ENCODE results near the gene KLF12. TPM values are rescaled to one million over a fixed set of nuclear protein-coding genes. Genes with fewer than 3 reads are reported as not detected.

KLF12 gene
- total RNA-seq, 1 experiment from 2014 or later, result 14.0 TPM

GRCh38 chr13:74154981-74155380 is 20.8 kb upstream of the KLF12 start:
- POLR2A ChIA-PET, result no interaction called here

GRCh38 chr13:74153316-74153715 is 19.1 kb upstream of the KLF12 start:
- H3K36me3 ChIP-seq (ENCODE audit: control insufficient read depth, insufficient read depth, low read length), result no peaks in the 10 kb centered on the region
- Mint-ChIP-seq H3K4me3 (ENCODE audit: unreplicated experiment) (no peak overlapping the region), H3K9me3 (ENCODE audit: unreplicated experiment) (no peaks in the 10 kb centered on the region), H3K27ac (ENCODE audit: unreplicated experiment) (no peak overlapping the region), H3K4me1 (ENCODE audit: low read depth, unreplicated experiment) (no peaks in the 10 kb centered on the region), H3K36me3 (ENCODE audit: insufficient read depth, unreplicated experiment) (no peaks in the 10 kb centered on the region), H3K27me3 (ENCODE audit: insufficient read depth, unreplicated experiment) (no peaks in the 10 kb centered on the region)
- DNase-seq, result no peak
- ChIA-PET CTCF (interaction anchor here (1.0 kb wide), 1 partner anchor 134 kb away, joined by 5 read pairs; no protein-coding TSS in a partner anchor), POLR2A (no interaction called here)
- BruUV-seq (replicated peaks), result no TSS peak
- H3K4me3 ChIP-seq (ENCODE audit: low read depth, low read length), result no peak overlapping the region
- no peaks in the 10 kb centered on the region for H3K27me3 ChIP-seq (replicated peaks; ENCODE audit: control insufficient read depth, insufficient read depth, low read length)
- TF ChIP-seq CTCF (IDR thresholded peaks at IDR 0.05; ENCODE audit: insufficient read depth in 1 of 2, low read depth in 1 of 2, low read length in 1 of 2, severe bottlenecking in 1 of 2, unreplicated experiment in 1 of 2), result no peak
- H3K4me1 ChIP-seq, result no peaks in the 10 kb centered on the region
- intact Hi-C loops (cut with micrococcal nuclease; ENCODE audit: unreplicated experiment), result no loop called here
- H3K9me3 ChIP-seq, result no peaks in the 10 kb centered on the region

More at GRCh38 chr13:74154981-74155380, 20.8 kb upstream of the KLF12 start:
- H3K27me3 ChIP-seq (replicated peaks; ENCODE audit: control insufficient read depth, insufficient read depth, low read length), result no peaks in the 10 kb centered on the region
- Mint-ChIP-seq H3K27ac (ENCODE audit: unreplicated experiment) (no peak overlapping the region), H3K4me3 (ENCODE audit: unreplicated experiment) (no peak overlapping the region), H3K36me3 (ENCODE audit: insufficient read depth, unreplicated experiment) (no peaks in the 10 kb centered on the region), H3K27me3 (ENCODE audit: insufficient read depth, unreplicated experiment) (no peaks in the 10 kb centered on the region), H3K9me3 (ENCODE audit: unreplicated experiment) (no peaks in the 10 kb centered on the region), H3K4me1 (ENCODE audit: low read depth, unreplicated experiment) (no peaks in the 10 kb centered on the region)
- H3K4me3 ChIP-seq (ENCODE audit: low read depth, low read length), result no peak overlapping the region
- CTCF ChIA-PET, result no interaction called here
- H3K9me3 ChIP-seq, result no peaks in the 10 kb centered on the region
- intact Hi-C loops (cut with micrococcal nuclease; ENCODE audit: unreplicated experiment), result no loop called here
- BruUV-seq (replicated peaks), result no TSS peak
- TF ChIP-seq CTCF (IDR thresholded peaks at IDR 0.05; ENCODE audit: insufficient read depth in 1 of 2, low read depth in 1 of 2, low read length in 1 of 2, severe bottlenecking in 1 of 2, unreplicated experiment in 1 of 2), result no peak
- no peaks in the 10 kb centered on the region for H3K4me1 ChIP-seq
- no peak for DNase-seq
- H3K36me3 ChIP-seq (ENCODE audit: control insufficient read depth, insufficient read depth, low read length), result no peaks in the 10 kb centered on the region

- H3K4me3 ChIP-seq (ENCODE audit: low read depth, low read length), result no peak overlapping the region
- H3K9me3 Mint-ChIP-seq (ENCODE audit: unreplicated experiment), result no peaks in the 10 kb centered on the region
- no peaks in the 10 kb centered on the region for H3K9me3 ChIP-seq
- ChIA-PET POLR2A (no interaction called here), CTCF (no interaction called here)
- no peaks in the 10 kb centered on the region for H3K27me3 Mint-ChIP-seq (ENCODE audit: insufficient read depth, unreplicated experiment)
- no peak for TF ChIP-seq CTCF (IDR thresholded peaks at IDR 0.05; ENCODE audit: insufficient read depth in 1 of 2, low read depth in 1 of 2, low read length in 1 of 2, severe bottlenecking in 1 of 2, unreplicated experiment in 1 of 2)
- H3K36me3 Mint-ChIP-seq (ENCODE audit: insufficient read depth, unreplicated experiment), result no peaks in the 10 kb centered on the region
- intact Hi-C loops (cut with micrococcal nuclease; ENCODE audit: unreplicated experiment), result no loop called here
- H3K27ac Mint-ChIP-seq (ENCODE audit: unreplicated experiment), result no peak overlapping the region
- H3K4me1 ChIP-seq, result peaks cover 3% of the 10 kb centered on the region; the same call in 1 of the 2 replicates
- H3K27me3 ChIP-seq (replicated peaks; ENCODE audit: control insufficient read depth, insufficient read depth, low read length), result no peaks in the 10 kb centered on the region
- H3K4me3 Mint-ChIP-seq (ENCODE audit: unreplicated experiment), result no peak overlapping the region
- H3K36me3 ChIP-seq (ENCODE audit: control insufficient read depth, insufficient read depth, low read length), result no peaks in the 10 kb centered on the region
- no peak for DNase-seq
- BruUV-seq (replicated peaks), result no TSS peak
- no peaks in the 10 kb centered on the region for H3K4me1 Mint-ChIP-seq (ENCODE audit: low read depth, unreplicated experiment)
These were observed 17.7 kb upstream of the KLF12 start for GRCh38 chr13:74151859-74152258.

All from Caco-2 (cell line).